Measurements from ENCODE around the gene IL21R.

- no peak for TF ChIP-seq CTCF (conservative IDR thresholded peaks at IDR 0.05)
- no peak for TF ChIP-seq EZH2 (IDR thresholded peaks at IDR 0.05; ENCODE audit: low read depth)
Observed at GRCh38 chr16:27427538-27427937, 25.6 kb downstream of the IL21R start.
